Stimulated activated CD8-positive, alpha-beta memory T cell treated with anti-CD3 and anti-CD28 coated beads, Interleukin-12 subunit alpha, Interleukin-12 subunit beta, amount 100 ng/mL, for 1 hour (primary cell): ENCODE data around the gene CIBAR2.
"Not testable (repeated sequence)": the region's sequence is repeated elsewhere in the genome, so short reads cannot be mapped to it uniquely, and the experiment has no call there.

Experiments used
- DNase-seq: peaks from one replicate; pipeline ENCODE4 v3.0.0-alpha.2; 2020; ENCODE audit warnings: low read depth

Gene CIBAR2

DNA sequence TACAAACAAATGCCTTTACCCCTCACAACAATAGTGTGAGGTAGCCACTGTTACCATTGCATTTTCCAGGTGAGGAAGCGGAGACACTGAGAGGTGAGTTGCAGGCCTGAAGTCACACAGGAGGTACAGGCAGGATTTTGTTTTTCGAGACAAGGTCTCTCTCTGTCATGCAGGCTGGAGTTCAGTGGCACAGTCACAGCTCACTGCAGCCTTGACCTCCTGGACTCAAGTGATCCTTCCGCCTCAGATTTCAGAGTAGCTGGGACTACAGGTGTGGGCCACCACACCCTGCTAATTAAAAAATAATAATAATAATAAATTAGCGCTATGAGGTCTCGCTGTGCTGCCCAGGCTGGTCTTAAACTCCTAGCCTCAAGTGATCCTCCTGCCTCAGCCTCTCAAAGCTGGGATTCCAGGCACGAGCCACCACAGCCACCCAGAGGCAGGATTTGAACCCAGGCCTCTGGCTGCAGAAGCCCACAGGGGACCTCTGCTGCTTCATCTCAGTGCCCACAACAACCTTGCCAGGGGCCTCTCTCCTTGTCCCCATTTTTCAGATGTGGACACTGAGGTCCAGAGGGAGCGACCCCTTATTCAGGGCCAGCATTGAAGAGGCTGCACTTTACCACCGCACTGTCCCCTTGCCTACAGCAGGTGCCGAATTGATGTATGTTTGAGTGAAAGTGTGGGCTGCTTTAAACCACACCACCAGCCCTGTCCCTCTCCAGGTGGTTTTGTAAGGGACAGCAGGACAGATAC is 16.0 kb upstream of the CIBAR2 start:
- DNase-seq = no peak

DNA sequence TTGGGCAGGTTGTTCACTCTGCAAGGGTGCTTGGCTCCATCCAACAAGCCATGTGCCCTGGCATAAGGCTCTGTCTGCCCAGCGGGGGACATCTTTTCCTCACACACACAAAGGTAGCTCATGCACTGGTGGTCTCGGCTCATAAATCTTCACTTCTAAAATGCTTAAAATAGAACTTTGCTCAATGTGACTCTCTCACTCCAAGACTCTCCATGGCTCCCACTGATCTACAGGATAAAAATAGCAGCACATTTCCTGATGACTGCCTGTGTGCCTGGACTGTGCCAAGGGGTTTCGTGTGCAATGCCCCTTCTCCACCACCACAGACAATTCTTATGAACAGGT is 15.1 kb upstream of the CIBAR2 start:
- DNase-seq = no peak

DNA sequence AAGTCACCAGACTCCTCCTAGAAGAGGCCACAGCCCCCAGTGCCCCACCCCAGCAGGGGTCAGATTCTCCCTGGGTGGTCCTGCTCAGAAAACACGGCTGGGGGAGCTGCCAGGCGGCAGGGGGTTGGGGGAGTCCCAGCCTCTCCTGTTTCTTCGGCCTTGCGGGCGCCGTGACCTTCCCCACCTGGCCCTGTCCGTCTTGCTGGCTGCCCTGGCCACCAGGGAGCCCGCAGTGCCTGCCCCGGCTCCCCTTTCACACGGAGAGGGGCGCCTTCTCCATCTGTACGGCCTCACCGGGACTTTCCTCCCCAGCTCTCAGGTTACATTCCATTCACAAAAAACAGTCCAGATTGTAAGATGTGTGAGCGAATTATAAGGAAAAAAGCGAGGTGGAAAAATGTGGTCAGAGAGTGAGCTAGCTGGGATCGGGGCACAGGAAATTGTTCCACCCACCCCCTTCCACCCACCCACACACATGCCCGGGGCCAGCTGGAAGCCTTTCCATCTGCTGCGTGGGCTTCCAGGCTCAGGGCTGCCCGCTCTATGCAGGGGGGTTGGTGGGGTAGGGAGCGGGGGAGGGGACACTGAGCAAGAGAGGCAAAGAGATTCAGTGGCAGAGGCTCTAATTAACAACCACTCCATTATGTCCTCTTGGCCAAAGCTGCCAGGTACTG is 14.6 kb upstream of the CIBAR2 start:
- no peak for DNase-seq

DNA sequence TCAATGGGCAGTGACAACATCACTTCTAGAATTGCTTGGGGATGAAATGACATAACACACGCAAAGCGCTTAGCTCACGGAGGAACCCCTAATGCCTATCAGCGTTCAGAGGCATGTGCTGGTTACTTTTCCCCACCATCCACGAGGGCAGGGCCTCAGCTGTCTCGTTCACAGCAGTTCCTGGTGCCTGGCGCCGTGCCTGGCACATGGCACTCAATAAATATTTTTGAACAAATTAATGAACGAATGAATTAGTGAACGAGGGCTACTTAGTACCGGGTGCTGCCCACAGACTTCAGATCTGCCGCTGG is 14.1 kb upstream of the CIBAR2 start:
- no peak for DNase-seq

DNA sequence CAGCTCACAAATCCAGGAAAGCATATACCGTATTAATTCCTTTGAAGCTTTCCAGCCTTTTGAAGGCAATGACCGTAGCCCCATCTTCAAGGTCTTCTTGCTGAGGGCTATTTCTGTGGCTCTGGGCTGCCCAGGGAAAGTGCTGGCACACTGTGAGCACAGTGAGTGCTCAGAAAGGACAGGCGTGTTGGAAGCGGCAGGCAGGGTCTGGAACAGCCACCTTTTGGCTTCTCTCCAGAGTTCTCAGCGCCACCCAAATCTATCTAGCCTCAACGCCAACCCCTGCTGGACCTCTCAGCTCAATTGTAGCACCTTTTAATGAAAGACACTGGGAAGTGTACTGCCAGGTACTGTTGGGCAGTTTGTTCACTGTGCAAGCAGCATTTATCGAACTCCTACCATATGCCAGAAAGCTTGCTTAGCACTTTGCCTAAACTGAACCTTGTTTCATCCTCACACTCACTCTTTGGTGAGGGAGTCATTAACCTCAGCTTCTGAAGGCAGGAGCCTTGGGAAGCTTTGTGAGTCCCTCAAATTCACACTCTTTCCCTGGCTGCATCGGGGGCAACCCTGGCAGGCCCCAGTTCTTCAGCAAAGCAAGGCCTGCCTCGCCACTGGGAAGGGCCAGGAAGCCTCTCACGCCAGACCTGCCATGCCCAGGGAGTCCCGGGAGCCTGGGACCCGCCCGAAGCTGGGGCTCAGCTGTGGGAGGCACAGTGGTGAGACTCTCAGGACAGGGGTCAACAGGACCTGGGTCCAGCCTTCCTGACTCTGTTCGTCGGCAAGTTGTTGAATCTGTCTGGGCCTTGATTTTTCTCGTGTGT is 13.5 kb upstream of the CIBAR2 start:
- no peak for DNase-seq

DNA sequence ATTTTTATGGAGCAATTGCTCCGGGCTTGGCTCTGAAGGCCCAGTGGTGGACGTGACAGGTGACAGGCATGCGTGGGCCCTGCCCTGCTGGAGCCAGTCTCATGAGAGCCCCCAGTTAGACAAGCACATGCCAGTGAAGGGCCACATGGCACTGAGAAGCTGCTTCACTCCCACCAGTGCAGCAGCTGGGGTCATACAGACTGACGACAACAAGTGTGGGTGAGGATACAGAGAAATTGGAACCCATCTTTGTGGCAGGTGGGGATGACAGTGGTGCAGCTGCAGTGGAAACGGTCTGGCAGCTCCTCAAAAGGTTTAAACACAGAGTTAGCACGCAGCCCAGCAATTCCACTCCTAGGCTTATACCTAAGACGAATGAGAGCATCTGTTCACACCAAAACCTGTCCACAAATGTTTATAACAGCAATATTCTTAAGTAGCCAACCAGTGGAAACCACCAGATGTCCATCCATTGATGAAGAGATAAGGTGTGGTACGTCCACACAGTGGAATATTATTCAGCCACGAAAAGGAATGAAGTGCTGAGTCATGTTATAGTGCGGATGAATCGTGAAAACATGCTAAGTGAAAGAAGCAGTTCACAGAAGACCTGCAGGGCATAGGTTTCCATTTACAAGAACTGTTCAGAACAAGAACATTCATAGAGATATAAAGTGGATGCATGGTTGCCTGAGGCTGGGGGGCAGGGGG is 12.5 kb upstream of the CIBAR2 start:
- DNase-seq = no peak

DNA sequence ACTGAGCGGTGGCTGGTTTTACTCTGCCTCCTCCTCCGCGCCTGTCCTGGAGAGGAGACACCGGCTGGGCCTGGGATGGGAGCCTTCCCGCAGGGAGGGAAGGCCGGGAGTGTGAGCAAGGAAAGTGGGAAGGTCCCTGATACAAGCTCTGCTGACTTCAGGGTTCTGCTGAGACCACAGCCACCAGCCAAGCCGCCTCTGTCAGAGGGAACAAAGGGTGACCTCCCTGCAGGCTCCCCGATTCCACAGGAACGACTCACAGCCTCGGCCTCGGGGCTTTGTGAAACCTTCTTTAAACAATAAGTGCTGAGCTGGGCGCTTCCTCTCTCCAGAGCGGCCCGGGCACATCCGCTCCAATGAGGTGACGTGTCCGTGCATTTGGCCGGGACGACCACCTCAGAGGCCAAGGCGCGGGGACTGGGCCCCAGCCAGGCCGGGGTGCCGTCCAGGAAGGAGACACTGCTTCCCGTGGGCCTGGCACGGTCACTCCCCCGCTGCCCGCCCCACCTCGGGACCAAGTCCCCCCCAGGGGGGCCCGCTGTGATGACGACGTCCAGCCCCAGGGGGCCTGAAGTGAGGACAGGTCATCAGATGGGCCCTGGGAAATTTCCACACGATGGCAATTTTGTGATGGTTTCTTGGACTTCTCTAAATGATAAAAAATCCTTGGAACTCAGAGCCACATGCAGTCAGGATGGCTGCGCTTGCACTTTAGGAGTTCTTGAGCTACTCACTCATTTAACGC is 11.8 kb upstream of the CIBAR2 start:
- no peak for DNase-seq

DNA sequence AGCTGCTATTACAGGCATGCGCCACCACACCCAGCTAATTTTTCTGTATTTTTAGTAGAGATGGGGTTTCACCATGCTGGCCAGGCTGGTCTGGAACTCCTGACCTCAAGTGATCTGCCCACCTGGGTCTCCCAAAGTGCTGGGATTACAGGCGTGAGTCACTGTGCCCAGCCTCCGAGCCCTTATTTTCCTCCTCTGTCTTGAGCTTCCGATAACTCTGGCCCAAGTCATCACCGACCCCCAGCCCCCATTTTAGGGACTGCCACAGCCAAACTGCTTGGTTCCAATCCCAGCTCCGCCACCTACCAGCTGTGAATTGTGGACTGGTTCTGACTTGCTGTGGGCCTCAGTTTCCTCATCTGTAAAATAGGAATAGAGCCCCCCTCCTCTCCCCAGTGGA is 11.2 kb upstream of the CIBAR2 start:
- not testable (repeated sequence) for DNase-seq

DNA sequence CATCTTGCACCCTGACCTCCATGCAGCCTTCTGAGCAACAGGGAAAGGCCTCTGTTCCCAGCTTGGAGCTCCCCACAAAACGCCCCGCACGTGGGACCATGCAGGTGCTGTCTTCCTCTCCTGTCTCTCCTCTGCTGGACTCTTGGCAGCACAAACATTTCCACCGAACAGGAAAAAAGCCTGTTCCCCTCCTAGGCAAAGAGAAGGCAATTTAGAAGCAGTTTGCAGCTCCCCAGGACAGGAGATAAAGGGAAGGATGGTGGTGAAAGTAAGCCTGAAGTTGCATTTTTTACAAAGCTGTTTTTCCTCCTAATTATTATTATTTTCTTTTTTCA is 7.7 kb upstream of the CIBAR2 start:
- no peak for DNase-seq

DNA sequence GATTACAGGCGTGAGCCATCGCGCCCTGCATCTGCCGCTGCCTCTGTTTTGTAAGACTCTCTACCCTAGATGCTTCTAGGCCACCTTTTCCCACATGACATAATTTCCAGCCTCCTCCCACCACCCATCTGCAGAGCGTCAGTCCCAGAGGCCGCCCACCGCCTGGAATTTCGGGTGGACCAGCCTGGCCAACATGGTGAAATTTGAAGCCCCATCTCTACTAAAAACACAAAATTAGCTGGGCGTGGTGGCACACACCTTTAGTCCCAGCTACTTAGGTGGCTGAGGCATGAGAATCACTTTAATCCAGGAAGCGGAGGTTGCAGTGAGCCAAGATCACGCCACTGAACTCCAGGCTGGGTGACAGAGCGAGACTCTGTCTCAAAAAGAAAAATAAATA is 5.1 kb upstream of the CIBAR2 start:
- no peak for DNase-seq

DNA sequence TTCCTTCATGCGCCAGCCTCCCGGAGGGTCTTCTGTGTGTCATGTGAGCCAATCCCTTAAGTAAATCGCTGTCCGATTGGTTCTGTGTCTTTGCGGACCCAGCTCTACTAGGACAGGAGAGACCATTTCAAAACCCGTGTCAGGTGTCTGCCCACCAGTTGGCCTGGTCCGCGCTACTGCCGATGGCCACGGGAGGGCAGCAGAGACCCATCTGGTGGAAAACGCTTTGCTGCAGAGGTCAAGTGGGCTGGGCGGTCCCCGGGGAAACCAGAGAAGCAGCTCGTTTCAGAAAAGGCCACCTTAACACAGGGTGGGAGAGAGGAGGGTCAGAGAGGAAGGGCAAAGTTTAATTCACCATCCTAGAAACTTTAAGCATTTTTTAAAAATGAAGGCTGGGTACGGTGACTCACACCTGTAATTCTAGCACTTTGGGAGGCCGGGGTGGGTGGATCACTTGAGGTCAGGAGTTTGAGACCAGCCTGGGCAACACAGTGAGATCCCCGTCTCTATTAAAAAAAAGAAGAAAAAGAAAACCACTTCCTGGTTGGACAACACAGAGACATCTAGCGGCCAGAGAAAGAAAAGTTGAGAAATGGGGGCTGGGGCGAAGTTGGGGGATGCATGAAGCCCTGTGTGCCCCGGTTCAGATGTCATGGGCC is 2.8 kb upstream of the CIBAR2 start:
- peak; percentile 63 for DNase-seq

DNA sequence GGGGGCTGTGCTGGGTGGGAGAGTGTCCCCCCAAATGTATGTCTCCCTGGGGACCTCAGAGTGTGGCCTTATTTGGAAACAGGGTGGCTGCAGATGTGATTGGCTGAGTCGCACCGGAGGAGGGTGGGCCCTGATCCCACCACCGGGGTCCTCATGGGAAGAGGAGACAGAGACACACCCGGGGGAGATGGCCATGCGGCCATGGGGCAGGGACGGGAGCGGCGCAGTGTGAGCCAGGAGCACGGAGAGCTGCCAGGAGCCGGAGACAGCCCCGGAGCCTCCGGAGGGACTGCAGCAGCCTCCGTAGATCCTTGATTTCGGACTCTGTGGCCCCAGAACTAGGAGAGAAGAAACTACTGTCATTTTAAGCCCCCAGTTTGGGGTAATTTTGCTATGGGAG is 1.6 kb upstream of the CIBAR2 start:
- DNase-seq = no peak

DNA sequence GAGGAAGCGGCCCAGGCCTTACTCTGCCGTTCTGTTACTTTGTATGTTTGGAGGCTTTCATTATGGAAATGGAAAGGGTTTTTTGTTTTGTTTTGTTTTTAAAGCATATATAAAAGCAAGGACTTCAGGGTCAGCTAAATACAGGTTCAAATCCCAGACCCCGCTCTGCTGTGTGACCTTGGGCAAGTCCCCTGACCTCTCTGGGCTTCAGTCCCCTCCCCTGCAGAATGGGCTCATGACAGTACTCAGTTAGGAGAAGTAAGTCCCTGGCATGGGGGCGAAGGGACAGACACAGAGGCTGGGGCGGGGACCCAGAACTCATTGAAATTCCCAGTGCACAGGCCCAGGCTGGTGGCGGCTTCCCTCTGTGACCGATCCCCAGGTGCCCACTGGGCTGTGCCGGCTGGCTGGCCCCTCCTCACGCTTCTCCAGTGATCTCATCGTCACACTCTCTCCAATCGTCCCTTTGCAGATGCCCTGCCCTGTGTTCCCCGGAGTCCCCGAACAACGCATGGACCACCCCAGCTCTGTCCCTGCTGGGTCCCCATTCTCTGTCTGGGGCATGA is 979 bp upstream of the CIBAR2 start:
- DNase-seq = no peak

DNA sequence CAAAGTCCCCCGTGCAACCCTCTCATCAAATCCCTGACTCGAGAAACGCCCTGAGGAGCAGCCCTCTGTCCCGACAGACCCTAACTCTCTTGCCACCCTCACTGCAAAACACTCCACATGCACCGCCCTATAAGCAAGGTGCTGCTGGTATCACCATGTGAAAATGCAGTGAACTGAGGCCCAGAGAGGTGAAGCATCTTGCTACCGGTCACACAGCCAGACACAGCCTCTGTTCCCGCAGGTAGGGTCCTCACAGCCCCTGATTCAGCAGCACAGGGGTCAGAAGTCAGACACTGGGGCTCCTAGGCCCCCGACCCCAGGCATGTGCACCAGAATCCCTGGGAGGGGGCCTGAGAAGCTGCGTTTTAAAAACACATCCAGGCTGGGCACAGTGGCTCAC is 1.1 kb downstream of the CIBAR2 start:
- no peak for DNase-seq

DNA sequence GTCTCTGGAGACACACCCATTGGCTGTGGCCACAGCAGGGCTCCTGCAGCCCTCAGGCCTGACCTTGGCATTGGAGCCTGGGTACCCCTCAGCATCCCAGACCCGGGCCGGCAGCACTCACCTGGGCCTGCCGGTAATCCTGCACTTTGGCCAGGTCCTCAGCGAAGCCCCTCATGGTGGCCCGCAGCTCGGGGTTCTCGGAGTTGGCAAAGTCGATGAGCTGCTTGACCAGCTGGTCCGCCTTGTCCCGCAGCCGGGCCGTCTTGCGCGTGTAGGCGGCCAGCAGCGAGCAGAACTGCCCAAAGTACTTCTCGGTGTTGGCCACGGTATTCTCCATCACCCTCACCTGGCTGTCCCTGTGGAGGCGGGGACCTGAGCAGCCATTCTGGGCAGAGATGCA is 2.2 kb downstream of the CIBAR2 start:
- no peak for DNase-seq

DNA sequence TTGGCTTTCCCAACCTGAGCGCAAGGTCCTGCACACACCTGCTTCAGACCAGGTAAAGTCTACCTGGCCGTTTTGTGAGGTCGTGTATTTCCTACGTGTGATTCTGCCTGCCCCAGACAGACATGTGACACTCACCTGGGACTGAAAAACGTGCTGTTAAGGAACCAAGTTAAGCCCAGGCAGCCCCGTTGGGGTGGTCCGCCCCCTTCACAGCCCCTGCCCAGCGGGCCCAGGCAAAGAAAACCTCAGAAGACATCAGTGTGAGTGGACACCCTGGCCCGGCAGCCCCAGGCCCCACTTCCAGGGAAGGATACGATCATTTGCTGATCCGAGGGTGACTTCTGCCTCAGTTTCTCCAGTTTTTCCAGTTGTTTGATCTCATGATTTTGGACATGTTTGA is 4.7 kb downstream of the CIBAR2 start:
- DNase-seq = no peak

DNA sequence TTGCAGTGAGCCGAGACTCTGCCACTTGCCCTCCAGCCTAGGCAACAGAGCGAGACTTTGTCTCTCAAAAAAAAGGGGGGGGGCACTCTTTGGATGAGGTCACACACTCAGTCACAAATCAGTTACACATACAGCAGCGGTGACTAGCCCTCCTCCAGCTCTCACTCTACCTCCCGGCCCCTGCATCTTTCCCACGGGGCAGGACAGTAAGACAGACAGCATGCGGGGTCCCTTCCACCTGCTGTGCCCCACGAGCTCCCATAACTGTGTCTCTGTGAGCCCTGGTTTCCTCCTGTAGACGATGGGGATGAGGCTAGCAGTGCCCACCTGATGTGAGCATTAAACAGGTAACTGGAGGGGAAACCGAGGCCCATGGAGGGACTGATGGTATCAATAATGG is 5.2 kb downstream of the CIBAR2 start:
- no peak for DNase-seq

DNA sequence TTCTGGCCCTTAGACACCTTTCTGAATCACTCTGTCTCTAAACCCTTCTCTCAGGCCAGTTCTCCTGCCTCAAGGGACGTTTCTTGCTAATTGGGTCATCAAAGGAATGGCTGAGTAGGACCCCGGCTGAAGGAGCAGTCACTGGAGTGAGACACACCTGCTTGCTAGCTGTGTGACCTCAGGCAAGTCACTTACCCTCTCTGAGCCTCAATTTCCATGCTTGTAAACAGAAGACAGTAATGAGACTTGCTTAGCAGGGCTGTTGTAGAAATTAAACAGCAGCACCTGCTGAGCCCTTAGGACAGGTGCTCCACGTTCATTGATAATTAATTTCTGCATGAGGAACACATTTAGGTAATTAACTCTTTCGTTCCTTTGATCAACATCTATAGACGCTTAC is 6.8 kb downstream of the CIBAR2 start:
- no peak for DNase-seq

DNA sequence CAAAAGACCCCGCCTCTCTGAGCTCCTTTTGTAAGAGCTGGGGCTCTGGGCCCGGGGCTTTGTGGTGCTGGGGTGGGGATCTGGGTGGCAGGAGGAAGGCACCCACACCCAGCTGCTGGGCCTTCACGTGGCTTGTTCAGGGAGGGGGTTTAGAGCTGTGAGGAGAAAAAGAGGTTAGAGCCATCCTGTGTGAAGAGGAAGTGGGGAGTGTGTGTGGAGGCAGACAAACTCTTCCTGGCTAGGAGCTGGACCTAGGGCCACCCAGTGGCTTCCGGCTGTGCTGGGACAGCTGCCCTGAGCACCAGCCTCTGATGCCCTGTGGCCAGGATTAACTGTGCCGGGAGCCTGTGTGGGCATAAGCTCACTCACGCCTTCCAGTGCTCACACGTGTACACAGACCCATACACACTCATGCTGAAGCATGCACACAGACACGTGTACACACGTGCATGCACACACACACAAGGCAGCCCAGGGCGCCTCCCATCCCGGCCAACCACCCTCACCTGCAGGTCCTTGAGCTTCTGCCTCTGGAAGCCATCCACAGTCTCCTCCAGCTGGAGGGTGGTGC is 7.4 kb downstream of the CIBAR2 start:
- peak; percentile 15 for DNase-seq

DNA sequence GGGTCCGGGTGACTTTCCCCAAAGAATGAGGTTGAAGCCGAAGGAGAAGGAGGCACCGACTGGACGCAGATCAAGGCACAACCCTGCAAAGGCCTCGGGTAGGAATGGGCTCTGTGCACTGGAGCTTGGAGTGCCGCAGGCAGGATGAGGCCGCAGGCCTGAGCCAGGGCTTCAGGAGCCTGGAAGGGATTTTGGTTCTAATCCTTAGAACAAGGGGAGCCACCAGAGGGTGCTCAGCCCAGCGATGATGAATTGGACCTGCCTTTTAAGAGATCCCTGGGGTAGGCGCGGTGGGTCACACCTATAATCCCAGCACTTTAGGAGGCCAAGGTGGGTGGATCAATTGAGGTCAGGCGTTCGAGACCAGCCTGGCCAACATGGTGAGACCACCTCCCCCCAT is 8.1 kb downstream of the CIBAR2 start:
- no peak for DNase-seq
